ENCODE data around the gene GNAZ. TPM values are rescaled to one million over a fixed set of nuclear protein-coding genes. Genes with fewer than 3 reads are reported as not detected.

The GNAZ gene
- total and polyA plus RNA-seq, 4 donors: 0.21 to 2.2 (median 0.38) TPM

GRCh38 chr22:23031786-23032185, 38.5 kb upstream of the GNAZ start:
- Histone ChIP-seq H3K9me3 (ENCODE audit: control insufficient read depth in 4 of 4, low read length in 3 of 4) (no peaks in the 10 kb centered on the region), H3K27ac (ENCODE audit: low read depth in 1 of 2, low read length in 2 of 2) (no peak overlapping the region), H3K9ac (ENCODE audit: low read depth in 1 of 2, low read length in 2 of 2) (no peak overlapping the region), H3K27me3 (ENCODE audit: control insufficient read depth in 4 of 4, insufficient read depth in 4 of 4, low read length in 3 of 4) (no peaks in the 10 kb centered on the region), H3K4me1 (ENCODE audit: control insufficient read depth in 4 of 4, insufficient read depth in 4 of 4, low read length in 3 of 4) (no peaks in the 10 kb centered on the region), H3K36me3 (ENCODE audit: control insufficient read depth in 4 of 4, insufficient read depth in 3 of 4, low read depth in 1 of 4, low read length in 3 of 4) (no peaks in the 10 kb centered on the region), H3K4me3 (ENCODE audit: low read depth in 1 of 3, low read length in 3 of 3) (no peak overlapping the region)
- TF ChIP-seq ZBTB33 (IDR thresholded peaks at IDR 0.05): no peak
- TF ChIP-seq GABPA (IDR thresholded peaks at IDR 0.05 in 1 of 2, conservative IDR thresholded peaks at IDR 0.05 in 1 of 2): no peak
- WGBS: 84% methylated on average over 1 of the region's 1 CpG
- DNase-seq (ENCODE audit: low spot score): no peak

- Histone ChIP-seq H3K27me3 (ENCODE audit: control insufficient read depth in 4 of 4, insufficient read depth in 4 of 4, low read length in 3 of 4) (no peaks in the 10 kb centered on the region), H3K36me3 (ENCODE audit: control insufficient read depth in 4 of 4, insufficient read depth in 3 of 4, low read depth in 1 of 4, low read length in 3 of 4) (no peaks in the 10 kb centered on the region), H3K4me3 (ENCODE audit: low read depth in 1 of 3, low read length in 3 of 3) (no peak overlapping the region), H3K4me1 (ENCODE audit: control insufficient read depth in 4 of 4, insufficient read depth in 4 of 4, low read length in 3 of 4) (no peaks in the 10 kb centered on the region), H3K9me3 (ENCODE audit: control insufficient read depth in 4 of 4, low read length in 3 of 4) (no peaks in the 10 kb centered on the region), H3K9ac (ENCODE audit: low read depth in 1 of 2, low read length in 2 of 2) (no peak overlapping the region), H3K27ac (ENCODE audit: low read depth in 1 of 2, low read length in 2 of 2) (no peak overlapping the region)
- WGBS: 92% methylated on average over 4 of the region's 4 CpGs
- DNase-seq (ENCODE audit: low spot score): no peak
- no peak for TF ChIP-seq RXRA (IDR thresholded peaks at IDR 0.05)
- TF ChIP-seq SP1 (IDR thresholded peaks at IDR 0.05): no peak
- TF ChIP-seq NR2F2 (IDR thresholded peaks at IDR 0.05): no peak
- no peak for TF ChIP-seq YY1 (IDR thresholded peaks at IDR 0.05)
- no peak for TF ChIP-seq MAX (IDR thresholded peaks at IDR 0.05)
These were observed 37.7 kb upstream of the GNAZ start for GRCh38 chr22:23032658-23033057.

GRCh38 chr22:23033116-23033905, 37.0 kb upstream of the GNAZ start:
- no peaks in the 10 kb centered on the region for H3K36me3 ChIP-seq (ENCODE audit: control insufficient read depth in 4 of 4, insufficient read depth in 3 of 4, low read depth in 1 of 4, low read length in 3 of 4)
- no peak overlapping the region for H3K27ac ChIP-seq (ENCODE audit: low read depth in 1 of 2, low read length in 2 of 2)
- TF ChIP-seq NR2F2 (IDR thresholded peaks at IDR 0.05) (no peak), TAF1 (conservative IDR thresholded peaks at IDR 0.05) (no peak), HNF4G (IDR thresholded peaks at IDR 0.05) (no peak)
- no peak overlapping the region for H3K9ac ChIP-seq (ENCODE audit: low read depth in 1 of 2, low read length in 2 of 2)
- no peaks in the 10 kb centered on the region for H3K27me3 ChIP-seq (ENCODE audit: control insufficient read depth in 4 of 4, insufficient read depth in 4 of 4, low read length in 3 of 4)
- no peaks in the 10 kb centered on the region for H3K4me1 ChIP-seq (ENCODE audit: control insufficient read depth in 4 of 4, insufficient read depth in 4 of 4, low read length in 3 of 4)
- no peak overlapping the region for H3K4me3 ChIP-seq (ENCODE audit: low read depth in 1 of 3, low read length in 3 of 3)
- H3K9me3 ChIP-seq (ENCODE audit: control insufficient read depth in 4 of 4, low read length in 3 of 4): no peaks in the 10 kb centered on the region
- WGBS: 87% methylated on average over 6 of the region's 6 CpGs
- no peak for DNase-seq (ENCODE audit: low spot score)
